ENCODE measurements around the gene GPR161. TPM values are rescaled to one million over a fixed set of nuclear protein-coding genes. Genes with fewer than 3 reads are reported as not detected.

The GPR161 gene
- total RNA-seq, 1 experiment from 2014 or later, result 13.7 TPM

DNA sequence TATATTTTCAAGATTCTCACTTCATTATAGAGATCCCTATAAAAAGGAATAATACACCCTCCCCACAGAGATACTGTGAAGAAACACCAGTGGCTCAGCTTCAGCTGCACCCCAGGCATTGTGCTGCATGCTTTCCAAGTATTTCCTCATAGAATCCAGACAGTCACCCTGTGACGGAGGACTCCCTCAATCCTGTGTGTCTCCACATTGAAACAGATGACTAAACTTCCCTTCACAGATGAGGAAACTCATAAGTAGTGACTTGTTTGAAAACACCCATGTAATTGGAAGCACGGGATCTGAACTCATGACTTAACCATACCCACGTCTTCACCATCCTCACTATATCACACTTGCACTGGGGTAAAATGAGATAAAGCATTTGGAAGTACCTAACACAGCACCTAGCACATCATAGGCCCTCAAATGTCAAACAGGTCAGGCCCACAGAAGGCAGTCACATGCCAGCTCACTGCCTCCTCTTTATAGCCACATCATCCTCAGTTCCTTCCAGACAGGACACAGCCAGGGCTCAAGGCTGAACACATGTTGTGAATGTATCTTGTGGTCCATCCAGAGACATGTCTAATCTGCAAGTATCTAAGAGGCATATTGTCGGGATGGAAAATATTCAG lies 55.2 kb downstream of the GPR161 start:
- ChIA-PET CTCF (interaction anchor here (0.6 to 1.9 kb wide), 17 partner anchors 10 to 523 kb away, joined by 3 to 27 read pairs (median 7); partner anchors contain the start of genes DCAF6 and MPC2), POLR2A (no interaction called here), RAD21 (ENCODE audit: low non-redundant PET in 1 of 2, low total read pairs in 2 of 2, uncharacterized antibody in 2 of 2, unreplicated experiment in 2 of 2) (interaction anchor here in 1 of 2 experiments (0.6 to 1.4 kb wide), 3 partner anchors 32 to 481 kb away, joined by 3 to 4 read pairs (median 3); no protein-coding TSS in a partner anchor)
- H3K27ac ChIP-seq (ENCODE audit: low read depth, low read length), result no peak overlapping the region
- no peaks in the 10 kb centered on the region for H3K9me2 ChIP-seq (ENCODE audit: insufficient read depth)
- BruUV-seq (replicated peaks), result no TSS peak
- no peaks in the 10 kb centered on the region for H3K9me3 ChIP-seq (ENCODE audit: control insufficient read depth in 1 of 2, insufficient read depth in 1 of 2, low read depth in 1 of 2, low read length in 2 of 2)
- no peaks in the 10 kb centered on the region for H3K27me3 ChIP-seq (ENCODE audit: insufficient read depth, low read length)
- no peak overlapping the region for H3K4me2 ChIP-seq (ENCODE audit: low read length)
- H3K4me3 ChIP-seq (replicated peaks in 1 of 2; ENCODE audit: low read depth in 1 of 2, low read length in 2 of 2), result no peak overlapping the region
- H2AFZ ChIP-seq (ENCODE audit: low read depth, low read length, poor library complexity, severe bottlenecking), result no peak overlapping the region
- H3K4me1 ChIP-seq (ENCODE audit: control insufficient read depth in 1 of 2, insufficient read depth in 2 of 2, low read length in 2 of 2), result peaks cover 25 to 41% of the 10 kb centered on the region in 2 experiments
- no peaks in the 10 kb centered on the region for H3K79me2 ChIP-seq (ENCODE audit: insufficient read depth, low read length)
- no peak overlapping the region for H3K9ac ChIP-seq (ENCODE audit: low read length)
- no peak for DNase-seq (ENCODE audit: low read depth, low spot score)
- TF ChIP-seq, protein P1, sequence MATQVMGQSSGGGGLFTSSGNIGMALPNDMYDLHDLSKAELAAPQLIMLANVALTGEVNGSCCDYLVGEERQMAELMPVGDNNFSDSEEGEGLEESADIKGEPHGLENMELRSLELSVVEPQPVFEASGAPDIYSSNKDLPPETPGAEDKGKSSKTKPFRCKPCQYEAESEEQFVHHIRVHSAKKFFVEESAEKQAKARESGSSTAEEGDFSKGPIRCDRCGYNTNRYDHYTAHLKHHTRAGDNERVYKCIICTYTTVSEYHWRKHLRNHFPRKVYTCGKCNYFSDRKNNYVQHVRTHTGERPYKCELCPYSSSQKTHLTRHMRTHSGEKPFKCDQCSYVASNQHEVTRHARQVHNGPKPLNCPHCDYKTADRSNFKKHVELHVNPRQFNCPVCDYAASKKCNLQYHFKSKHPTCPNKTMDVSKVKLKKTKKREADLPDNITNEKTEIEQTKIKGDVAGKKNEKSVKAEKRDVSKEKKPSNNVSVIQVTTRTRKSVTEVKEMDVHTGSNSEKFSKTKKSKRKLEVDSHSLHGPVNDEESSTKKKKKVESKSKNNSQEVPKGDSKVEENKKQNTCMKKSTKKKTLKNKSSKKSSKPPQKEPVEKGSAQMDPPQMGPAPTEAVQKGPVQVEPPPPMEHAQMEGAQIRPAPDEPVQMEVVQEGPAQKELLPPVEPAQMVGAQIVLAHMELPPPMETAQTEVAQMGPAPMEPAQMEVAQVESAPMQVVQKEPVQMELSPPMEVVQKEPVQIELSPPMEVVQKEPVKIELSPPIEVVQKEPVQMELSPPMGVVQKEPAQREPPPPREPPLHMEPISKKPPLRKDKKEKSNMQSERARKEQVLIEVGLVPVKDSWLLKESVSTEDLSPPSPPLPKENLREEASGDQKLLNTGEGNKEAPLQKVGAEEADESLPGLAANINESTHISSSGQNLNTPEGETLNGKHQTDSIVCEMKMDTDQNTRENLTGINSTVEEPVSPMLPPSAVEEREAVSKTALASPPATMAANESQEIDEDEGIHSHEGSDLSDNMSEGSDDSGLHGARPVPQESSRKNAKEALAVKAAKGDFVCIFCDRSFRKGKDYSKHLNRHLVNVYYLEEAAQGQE (IDR thresholded peaks at IDR 0.05; ENCODE audit: low read depth), result no peak
- TF ChIP-seq, protein P2, sequence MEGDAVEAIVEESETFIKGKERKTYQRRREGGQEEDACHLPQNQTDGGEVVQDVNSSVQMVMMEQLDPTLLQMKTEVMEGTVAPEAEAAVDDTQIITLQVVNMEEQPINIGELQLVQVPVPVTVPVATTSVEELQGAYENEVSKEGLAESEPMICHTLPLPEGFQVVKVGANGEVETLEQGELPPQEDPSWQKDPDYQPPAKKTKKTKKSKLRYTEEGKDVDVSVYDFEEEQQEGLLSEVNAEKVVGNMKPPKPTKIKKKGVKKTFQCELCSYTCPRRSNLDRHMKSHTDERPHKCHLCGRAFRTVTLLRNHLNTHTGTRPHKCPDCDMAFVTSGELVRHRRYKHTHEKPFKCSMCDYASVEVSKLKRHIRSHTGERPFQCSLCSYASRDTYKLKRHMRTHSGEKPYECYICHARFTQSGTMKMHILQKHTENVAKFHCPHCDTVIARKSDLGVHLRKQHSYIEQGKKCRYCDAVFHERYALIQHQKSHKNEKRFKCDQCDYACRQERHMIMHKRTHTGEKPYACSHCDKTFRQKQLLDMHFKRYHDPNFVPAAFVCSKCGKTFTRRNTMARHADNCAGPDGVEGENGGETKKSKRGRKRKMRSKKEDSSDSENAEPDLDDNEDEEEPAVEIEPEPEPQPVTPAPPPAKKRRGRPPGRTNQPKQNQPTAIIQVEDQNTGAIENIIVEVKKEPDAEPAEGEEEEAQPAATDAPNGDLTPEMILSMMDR (IDR thresholded peaks at IDR 0.05 in 2 of 3, conservative IDR thresholded peaks at IDR 0.05 in 1 of 3; ENCODE audit: borderline replicate concordance in 1 of 3, insufficient read depth in 1 of 3, low read depth in 2 of 3, low read length in 2 of 3), result no peak
- TF ChIP-seq EZH2 (IDR thresholded peaks at IDR 0.05) (no peak), POLR2A (IDR thresholded peaks at IDR 0.05; ENCODE audit: borderline replicate concordance, extremely low read depth, insufficient read depth, insufficient read length) (no peak), ZNF274 (IDR thresholded peaks at IDR 0.05; ENCODE audit: low read depth, low read length) (no peak), ELF1 (IDR thresholded peaks at IDR 0.05; ENCODE audit: borderline replicate concordance, low read depth) (no peak), TCF7L2 (IDR thresholded peaks at IDR 0.05; ENCODE audit: borderline replicate concordance, extremely low read depth, insufficient read depth, insufficient read length) (no peak), SP1 (IDR thresholded peaks at IDR 0.05; ENCODE audit: low read depth) (no peak), FOSL1 (IDR thresholded peaks at IDR 0.05; ENCODE audit: low read depth) (no peak), JUND (IDR thresholded peaks at IDR 0.05) (no peak), EGR1 (IDR thresholded peaks at IDR 0.05; ENCODE audit: low read depth) (no peak), RAD21 (IDR thresholded peaks at IDR 0.05; ENCODE audit: low read depth) (no peak), EZH2phosphoT487 (IDR thresholded peaks at IDR 0.05; ENCODE audit: borderline replicate concordance) (no peak), SIN3A (IDR thresholded peaks at IDR 0.05; ENCODE audit: low read depth) (no peak), ZFX (IDR thresholded peaks at IDR 0.05) (no peak), CEBPB (IDR thresholded peaks at IDR 0.05; ENCODE audit: low read depth) (no peak), CBX3 (IDR thresholded peaks at IDR 0.05; ENCODE audit: low read depth) (no peak)
- TF ChIP-seq, protein P3, sequence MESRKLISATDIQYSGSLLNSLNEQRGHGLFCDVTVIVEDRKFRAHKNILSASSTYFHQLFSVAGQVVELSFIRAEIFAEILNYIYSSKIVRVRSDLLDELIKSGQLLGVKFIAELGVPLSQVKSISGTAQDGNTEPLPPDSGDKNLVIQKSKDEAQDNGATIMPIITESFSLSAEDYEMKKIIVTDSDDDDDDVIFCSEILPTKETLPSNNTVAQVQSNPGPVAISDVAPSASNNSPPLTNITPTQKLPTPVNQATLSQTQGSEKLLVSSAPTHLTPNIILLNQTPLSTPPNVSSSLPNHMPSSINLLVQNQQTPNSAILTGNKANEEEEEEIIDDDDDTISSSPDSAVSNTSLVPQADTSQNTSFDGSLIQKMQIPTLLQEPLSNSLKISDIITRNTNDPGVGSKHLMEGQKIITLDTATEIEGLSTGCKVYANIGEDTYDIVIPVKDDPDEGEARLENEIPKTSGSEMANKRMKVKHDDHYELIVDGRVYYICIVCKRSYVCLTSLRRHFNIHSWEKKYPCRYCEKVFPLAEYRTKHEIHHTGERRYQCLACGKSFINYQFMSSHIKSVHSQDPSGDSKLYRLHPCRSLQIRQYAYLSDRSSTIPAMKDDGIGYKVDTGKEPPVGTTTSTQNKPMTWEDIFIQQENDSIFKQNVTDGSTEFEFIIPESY (IDR thresholded peaks at IDR 0.05; ENCODE audit: extremely low read depth, insufficient replicate concordance, low read length), result no peak
- TF ChIP-seq, protein P4, sequence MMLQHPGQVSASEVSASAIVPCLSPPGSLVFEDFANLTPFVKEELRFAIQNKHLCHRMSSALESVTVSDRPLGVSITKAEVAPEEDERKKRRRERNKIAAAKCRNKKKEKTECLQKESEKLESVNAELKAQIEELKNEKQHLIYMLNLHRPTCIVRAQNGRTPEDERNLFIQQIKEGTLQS (IDR thresholded peaks at IDR 0.05), result no peak
- TF ChIP-seq, protein P5, sequence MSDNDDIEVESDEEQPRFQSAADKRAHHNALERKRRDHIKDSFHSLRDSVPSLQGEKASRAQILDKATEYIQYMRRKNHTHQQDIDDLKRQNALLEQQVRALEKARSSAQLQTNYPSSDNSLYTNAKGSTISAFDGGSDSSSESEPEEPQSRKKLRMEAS (IDR thresholded peaks at IDR 0.05), result no peak
- no peaks in the 10 kb centered on the region for H4K20me1 ChIP-seq (ENCODE audit: insufficient read depth)
- H3K36me3 ChIP-seq (ENCODE audit: control insufficient read depth in 1 of 2, insufficient read depth in 2 of 2, low read length in 2 of 2), result no peaks in the 10 kb centered on the region
- no peak for ATAC-seq
- intact Hi-C loops (cut with micrococcal nuclease), result loop anchor here (1.0 to 5.0 kb wide), 2 partner anchors 366 to 479 kb away; no protein-coding TSS in a partner anchor
